GM19239 (cell line): ENCODE results near the gene BNC2.
"Not testable (repeated sequence)": the region's sequence is repeated elsewhere in the genome, so short reads cannot be mapped to it uniquely, and the experiment has no call there.

ENCODE experiments used
- DNase-seq: peaks from one replicate; pipeline ENCODE4 v3.0.0; 2011; ENCODE audit warnings: low spot score; ENCODE audit not compliant: insufficient read length
- FAIRE-seq: peaks from 2 replicates; lab custom pipeline; 2011; peaks lifted over from hg19 to GRCh38; lab: Jason Lieb, UNC

BNC2 gene

GRCh38 chr9:16496908-16497307, 373.6 kb downstream of the BNC2 start:
- no peak for FAIRE-seq
- DNase-seq, result no peak

- FAIRE-seq (no peak), DNase-seq (no peak)
Measured at GRCh38 chr9:16487915-16488314, 382.6 kb downstream of the BNC2 start.

DNA sequence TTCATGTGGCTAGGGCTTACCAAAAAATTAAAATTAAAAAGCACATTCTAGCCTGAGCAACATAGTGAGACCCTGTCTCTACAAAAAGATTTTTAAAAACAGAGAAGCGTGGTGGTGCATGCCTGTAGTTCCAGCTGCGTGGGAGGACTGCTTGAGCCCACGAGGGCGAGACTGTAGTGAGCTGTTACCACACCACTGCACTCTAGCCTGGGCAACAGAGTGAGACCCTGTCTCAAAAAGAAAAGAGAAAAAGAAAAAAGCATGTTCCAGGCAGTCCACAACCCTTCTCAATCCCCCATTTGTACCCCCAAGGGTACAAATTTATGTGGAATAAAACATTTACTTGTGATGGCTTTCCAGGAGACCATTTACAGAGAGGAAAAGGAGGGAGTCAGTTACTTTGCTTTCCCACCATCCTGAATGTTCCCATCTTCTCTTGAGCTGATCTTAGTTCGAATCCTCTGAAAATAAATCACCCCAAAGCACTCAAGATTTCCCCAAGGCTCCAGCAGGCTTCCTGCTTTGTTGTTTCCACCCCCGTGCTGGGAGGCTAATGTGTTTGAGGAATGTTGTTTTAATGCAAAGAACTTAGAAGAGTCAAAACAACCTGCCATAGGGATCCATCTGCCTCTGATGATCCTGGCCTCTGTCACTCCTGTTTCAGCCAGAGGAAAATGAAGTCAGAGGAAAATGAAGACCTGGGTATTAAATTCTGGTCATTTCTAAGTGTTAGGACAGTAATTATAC, 384.7 kb downstream of the BNC2 start:
- no peak for DNase-seq
- no peak for FAIRE-seq

GRCh38 chr9:16485160-16485559, 385.3 kb downstream of the BNC2 start:
- DNase-seq (no peak), FAIRE-seq (no peak)

GRCh38 chr9:16484744-16485143, 385.7 kb downstream of the BNC2 start:
- DNase-seq (no peak), FAIRE-seq (no peak)

- FAIRE-seq, result no peak
- no peak for DNase-seq
Measured at GRCh38 chr9:16484180-16484579, 386.3 kb downstream of the BNC2 start.

DNA sequence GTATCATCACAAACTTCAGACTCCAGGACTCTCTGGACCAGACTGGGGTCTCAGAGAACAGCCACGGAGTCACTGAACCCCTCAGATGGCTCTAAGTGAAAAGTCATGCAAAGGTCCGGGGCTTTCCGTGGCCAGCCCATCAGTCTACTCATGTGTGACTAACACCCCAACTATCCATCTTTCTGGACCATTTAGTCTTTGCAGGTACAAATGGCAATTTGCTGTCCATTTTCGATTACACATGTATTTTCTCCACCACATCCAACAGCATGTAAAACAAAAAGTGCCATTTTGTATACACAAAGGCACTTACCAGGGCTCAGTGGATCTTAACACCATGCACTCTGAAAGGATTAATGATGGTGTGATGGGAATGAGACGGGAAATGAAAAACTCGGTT, 387.7 kb downstream of the BNC2 start:
- FAIRE-seq, result no peak
- DNase-seq, result no peak

- FAIRE-seq, DNase-seq: not testable (repeated sequence)
Measured at GRCh38 chr9:16480584-16480983, 389.9 kb downstream of the BNC2 start.

GRCh38 chr9:16475996-16476395, 394.5 kb downstream of the BNC2 start:
- FAIRE-seq, result no peak
- no peak for DNase-seq

DNA sequence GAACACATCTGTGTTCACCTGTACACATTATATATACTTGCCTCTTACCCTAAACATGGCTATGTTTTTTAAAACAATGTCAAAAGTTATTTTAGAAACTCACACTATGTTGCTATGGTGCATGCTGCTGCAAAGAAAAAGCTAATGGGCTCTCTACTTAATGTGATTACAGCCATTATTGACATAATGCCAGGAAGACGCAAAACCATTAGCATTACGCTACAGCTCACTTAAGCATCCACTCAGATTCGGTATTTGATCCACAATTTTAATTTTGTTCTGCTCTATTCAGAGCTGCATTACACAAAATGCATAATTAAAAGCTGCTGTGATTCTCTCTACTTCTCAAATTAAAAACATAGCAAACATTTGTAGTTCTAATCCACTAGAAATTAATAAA, 395.2 kb downstream of the BNC2 start:
- no peak for DNase-seq
- no peak for FAIRE-seq

DNA sequence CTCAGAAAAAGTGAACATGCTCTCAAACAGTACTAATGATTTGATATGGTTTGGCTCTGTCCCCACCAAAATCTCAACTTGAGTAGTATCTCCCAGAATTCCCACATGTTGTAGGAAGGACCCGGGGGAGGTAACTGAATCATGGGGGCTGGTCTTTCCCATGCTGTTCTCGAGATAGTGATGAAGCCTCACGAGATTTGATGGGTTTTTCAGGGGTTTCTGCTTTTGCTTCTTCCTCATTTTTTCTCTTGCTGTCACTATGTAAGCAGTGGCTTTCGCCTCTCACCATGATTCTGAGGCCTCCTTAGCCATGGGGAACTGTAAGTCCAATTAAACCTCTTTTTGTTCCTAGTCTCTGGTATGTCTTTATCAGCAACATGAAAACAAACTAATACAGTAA, 401.3 kb downstream of the BNC2 start:
- no peak for FAIRE-seq
- DNase-seq, result no peak

DNA sequence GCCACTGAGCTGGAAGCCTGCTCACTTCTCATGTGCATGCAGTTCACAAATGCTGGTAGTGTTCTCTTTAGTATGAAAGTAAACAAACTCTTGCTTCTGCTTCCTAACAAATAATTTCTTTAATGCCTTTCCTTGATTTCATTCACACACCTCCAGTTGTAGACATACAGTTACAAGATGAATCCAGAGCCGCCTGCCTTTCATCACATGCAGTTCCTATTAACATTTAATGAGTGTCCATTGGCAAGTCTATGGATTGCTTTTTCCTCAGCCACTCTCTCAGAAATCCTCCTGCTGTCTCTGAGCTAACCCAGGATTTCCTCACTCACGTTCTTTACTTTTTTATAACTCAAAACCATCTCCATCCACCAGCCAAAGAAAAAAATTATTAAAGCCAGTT, 408.6 kb downstream of the BNC2 start:
- FAIRE-seq (no peak), DNase-seq (no peak)

- no peak for DNase-seq
- FAIRE-seq, result no peak
Measured at GRCh38 chr9:16461137-16461840, 409.2 kb downstream of the BNC2 start.

GRCh38 chr9:16460696-16461095, 409.8 kb downstream of the BNC2 start:
- DNase-seq, result no peak
- no peak for FAIRE-seq

GRCh38 chr9:16459421-16460148, 410.9 kb downstream of the BNC2 start:
- FAIRE-seq (no peak), DNase-seq (no peak)

DNA sequence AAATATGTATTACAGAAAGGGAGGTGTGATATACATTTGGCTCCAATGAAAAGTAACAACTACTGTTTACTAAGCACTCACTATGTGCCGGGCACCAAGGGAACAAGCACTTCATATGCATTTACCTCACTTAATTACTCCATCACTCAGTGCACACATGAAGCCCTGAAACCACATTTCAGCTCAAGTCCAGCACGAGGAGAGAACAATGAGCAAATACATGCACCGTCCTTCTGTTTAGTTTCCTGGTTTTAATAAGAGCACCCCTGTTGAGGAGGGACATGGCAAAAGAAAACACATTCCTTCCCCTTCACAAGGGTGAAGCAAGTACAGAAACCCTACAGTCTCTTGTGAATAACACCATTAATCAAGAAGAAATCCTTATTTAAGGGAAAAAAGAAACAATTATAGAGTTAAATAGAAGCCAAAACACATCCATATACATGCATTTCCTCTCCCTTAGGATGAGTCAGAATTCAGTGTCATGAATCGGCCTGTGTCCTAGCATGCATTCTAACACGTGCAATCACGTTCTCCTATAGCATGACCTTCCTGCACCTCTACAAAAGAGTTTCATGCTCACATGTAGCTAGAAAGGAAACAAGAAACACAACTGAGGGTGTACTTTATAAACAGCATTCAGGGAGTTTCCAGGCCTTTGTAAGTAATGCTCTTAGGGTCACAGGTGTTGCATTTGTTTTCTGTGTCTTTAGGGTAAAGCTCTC, 411.6 kb downstream of the BNC2 start:
- DNase-seq (no peak), FAIRE-seq (no peak)

GRCh38 chr9:16455842-16456241, 414.6 kb downstream of the BNC2 start:
- FAIRE-seq, result no peak
- DNase-seq, result no peak

DNA sequence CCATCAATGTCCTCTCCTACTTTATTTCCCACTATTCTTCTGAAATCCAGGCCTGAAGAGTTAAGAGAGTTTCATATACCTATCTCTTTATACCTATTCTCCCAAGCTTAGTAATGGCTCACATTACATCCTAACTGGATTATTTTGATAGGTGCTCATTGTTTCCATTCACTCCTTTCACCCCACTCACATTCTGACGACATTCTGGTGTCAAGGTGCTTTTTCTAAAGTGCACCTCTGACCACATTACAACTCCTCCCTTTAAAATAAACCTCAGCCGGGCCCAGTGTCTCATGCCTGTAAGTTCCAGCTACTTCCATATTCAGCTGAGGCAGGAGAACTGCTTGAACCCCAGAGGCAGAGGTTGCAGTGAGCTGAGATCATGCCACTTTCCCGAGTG, 417.1 kb downstream of the BNC2 start:
- FAIRE-seq (no peak), DNase-seq (no peak)

GRCh38 chr9:16450578-16450977, 419.9 kb downstream of the BNC2 start:
- no peak for DNase-seq
- FAIRE-seq, result no peak

GRCh38 chr9:16450043-16450442, 420.4 kb downstream of the BNC2 start:
- DNase-seq (no peak), FAIRE-seq (no peak)
